Mucosa of descending colon (tissue), 3 donors: ENCODE results near the gene KAT6B. TPM values are rescaled to one million over a fixed set of nuclear protein-coding genes. Genes with fewer than 3 reads are reported as not detected.

ENCODE experiments used
- ATAC-seq: fragments of 200-7000 bp; cut with Tn5 transposase; one replicate; pipeline ENCODE4 v1.9.1; 2020; ENCODE audit warnings: mild to moderate bottlenecking, moderate library complexity
- DNase-seq, 3 donors: peaks; one replicate each; pipeline ENCODE4 v3.0.0-alpha.2; 2020
- H3K36me3 ChIP-seq: fragments of 200-600 bp; one replicate; pipeline ENCODE4 v1.8.0; 2021; ENCODE audit warnings: low read depth, mild to moderate bottlenecking
- H3K4me1 ChIP-seq: fragments of 200-600 bp; one replicate; pipeline ENCODE4 v1.8.0; 2021; ENCODE audit warnings: low read depth, mild to moderate bottlenecking
- H3K4me3 ChIP-seq: fragments of 200-600 bp; one replicate; pipeline ENCODE4 v1.8.0; 2021; ENCODE audit warnings: mild to moderate bottlenecking
- H3K9me3 ChIP-seq: fragments of 200-600 bp; one replicate; pipeline ENCODE4 v1.8.0; 2021; ENCODE audit warnings: mild to moderate bottlenecking
- CTCF ChIP-seq: fragments of 200-600 bp; IDR thresholded peaks from one replicate; pipeline ENCODE4 v1.8.0; 2022; ENCODE audit warnings: antibody characterized with exemption, mild to moderate bottlenecking
- intact Hi-C, 2 donors: fragments of 100-400 bp; cut with DNase I in 1 of 2; cut with micrococcal nuclease in 1 of 2; formaldehyde crosslinking; loops; one replicate each; pipeline versions ENCODE4 v1.11.0 to v1.11.1; 2022; cut with DNase I, micrococcal nuclease
- total RNA-seq, 3 donors: library from RNA; stranded (reverse); fragmentation: NEBNext Ultra II Directional in 2 of 3; extraction: Animal tissue kit (Norgen Biotek cat#: 25700) in 2 of 3; gene quantifications; one replicate each; pipeline versions ENCODE4 v1.2.1 to v1.2.4, GENCODE V29; 2021 to 2023
- donor health status: DM: no; HTN: no; CAD: no; lungs with moderate emphysema.
- donor health status: DM: no; HTN: no; CAD: no.
- donor health status: DM: no; HTN: yes; CAD: no.

The KAT6B gene
- total RNA-seq, 3 donors from 2014 or later = 29.5 to 60.5 (median 39.3) TPM

GRCh38 chr10:74854610-74855009, 28.2 kb downstream of the KAT6B start:
- Histone ChIP-seq H3K4me1 (peaks cover 12% of the 10 kb centered on the region), H3K9me3 (no peaks in the 10 kb centered on the region), H3K4me3 (no peak overlapping the region), H3K36me3 (no peaks in the 10 kb centered on the region)
- DNase-seq (no peak), ATAC-seq (peak; percentile 30)
- TF ChIP-seq CTCF = no peak
- intact Hi-C loops = no loop called here

GRCh38 chr10:74855027-74855426, 28.6 kb downstream of the KAT6B start:
- intact Hi-C loops = no loop called here
- ATAC-seq (peak; percentile 76), DNase-seq (peak in 1 of 3 donors; percentile 29)
- no peak for TF ChIP-seq CTCF
- Histone ChIP-seq H3K4me3 (no peak overlapping the region), H3K36me3 (no peaks in the 10 kb centered on the region), H3K9me3 (no peaks in the 10 kb centered on the region), H3K4me1 (peaks cover 12% of the 10 kb centered on the region)

GRCh38 chr10:74855439-74855838, 29.0 kb downstream of the KAT6B start:
- H3K36me3 ChIP-seq = no peaks in the 10 kb centered on the region
- TF ChIP-seq CTCF = no peak
- no peak for ATAC-seq
- no peak for DNase-seq
- intact Hi-C loops = no loop called here
- no peak overlapping the region for H3K4me3 ChIP-seq
- peaks cover 12% of the 10 kb centered on the region for H3K4me1 ChIP-seq
- no peaks in the 10 kb centered on the region for H3K9me3 ChIP-seq

GRCh38 chr10:74856940-74857339, 30.5 kb downstream of the KAT6B start:
- DNase-seq (no peak), ATAC-seq (no peak)
- no peaks in the 10 kb centered on the region for H3K36me3 ChIP-seq
- H3K9me3 ChIP-seq = no peaks in the 10 kb centered on the region
- H3K4me1 ChIP-seq = peaks cover 12% of the 10 kb centered on the region
- no peak for TF ChIP-seq CTCF
- intact Hi-C loops = no loop called here
- H3K4me3 ChIP-seq = no peak overlapping the region

- Histone ChIP-seq H3K4me1 (peaks cover 12% of the 10 kb centered on the region), H3K4me3 (no peak overlapping the region), H3K36me3 (no peaks in the 10 kb centered on the region), H3K9me3 (no peaks in the 10 kb centered on the region)
- intact Hi-C loops = no loop called here
- no peak for TF ChIP-seq CTCF
- ATAC-seq (no peak), DNase-seq (no peak)
Observed at GRCh38 chr10:74857586-74857985, 31.2 kb downstream of the KAT6B start.

GRCh38 chr10:74859546-74859945, 33.1 kb downstream of the KAT6B start:
- no peaks in the 10 kb centered on the region for H3K9me3 ChIP-seq

More at GRCh38 chr10:74859546-74859945, 33.1 kb downstream of the KAT6B start:
- TF ChIP-seq CTCF = no peak
- no peak for DNase-seq
- H3K4me1 ChIP-seq = no peaks in the 10 kb centered on the region
- H3K4me3 ChIP-seq = no peak overlapping the region
- no peaks in the 10 kb centered on the region for H3K36me3 ChIP-seq
- intact Hi-C loops = no loop called here
- no peak for ATAC-seq
